ENCODE results near the gene PCDHB7. TPM values are rescaled to one million over a fixed set of nuclear protein-coding genes. Genes with fewer than 3 reads are reported as not detected.

The PCDHB7 gene
- total RNA-seq, 1 experiment from 2014 or later = 1.3 TPM

- ATAC-seq = peak; percentile 87
- POLR2A ChIA-PET = no interaction called here
- CTCF ChIA-PET = no interaction called here
- Histone ChIP-seq H3K4me1 (ENCODE audit: control insufficient read depth, insufficient read depth, low read length) (no peaks in the 10 kb centered on the region), H3K27ac (ENCODE audit: low read length) (no peak within 1 kb of the TSS), H3K36me3 (ENCODE audit: control insufficient read depth, insufficient read depth, low read length) (no peaks in the 10 kb centered on the region), H3K27me3 (ENCODE audit: control insufficient read depth, insufficient read depth, low read length) (no peaks in the 10 kb centered on the region), H3K9me3 (ENCODE audit: control insufficient read depth, insufficient read depth, low read depth, low read length) (no peaks in the 10 kb centered on the region), H3K4me3 (ENCODE audit: low read depth in 2 of 2, low read length in 2 of 2) (peak within 1 kb of the TSS; percentile 39 to 45)
- intact Hi-C loops (cut with micrococcal nuclease; ENCODE audit: unreplicated experiment) = no loop called here
- no TSS peak for BruUV-seq (replicated peaks)
- in situ Hi-C loops (cut with HindIII; ENCODE audit: low pct_unique_long_range_greater_than_20kb, low sequenced_read_pairs) = no loop called here
- DNase-seq (ENCODE audit: low read depth, low spot score) = no peak
- TF ChIP-seq, protein P1, sequence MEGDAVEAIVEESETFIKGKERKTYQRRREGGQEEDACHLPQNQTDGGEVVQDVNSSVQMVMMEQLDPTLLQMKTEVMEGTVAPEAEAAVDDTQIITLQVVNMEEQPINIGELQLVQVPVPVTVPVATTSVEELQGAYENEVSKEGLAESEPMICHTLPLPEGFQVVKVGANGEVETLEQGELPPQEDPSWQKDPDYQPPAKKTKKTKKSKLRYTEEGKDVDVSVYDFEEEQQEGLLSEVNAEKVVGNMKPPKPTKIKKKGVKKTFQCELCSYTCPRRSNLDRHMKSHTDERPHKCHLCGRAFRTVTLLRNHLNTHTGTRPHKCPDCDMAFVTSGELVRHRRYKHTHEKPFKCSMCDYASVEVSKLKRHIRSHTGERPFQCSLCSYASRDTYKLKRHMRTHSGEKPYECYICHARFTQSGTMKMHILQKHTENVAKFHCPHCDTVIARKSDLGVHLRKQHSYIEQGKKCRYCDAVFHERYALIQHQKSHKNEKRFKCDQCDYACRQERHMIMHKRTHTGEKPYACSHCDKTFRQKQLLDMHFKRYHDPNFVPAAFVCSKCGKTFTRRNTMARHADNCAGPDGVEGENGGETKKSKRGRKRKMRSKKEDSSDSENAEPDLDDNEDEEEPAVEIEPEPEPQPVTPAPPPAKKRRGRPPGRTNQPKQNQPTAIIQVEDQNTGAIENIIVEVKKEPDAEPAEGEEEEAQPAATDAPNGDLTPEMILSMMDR (IDR thresholded peaks at IDR 0.05) = peak; percentile 69
- TF ChIP-seq, protein P2, sequence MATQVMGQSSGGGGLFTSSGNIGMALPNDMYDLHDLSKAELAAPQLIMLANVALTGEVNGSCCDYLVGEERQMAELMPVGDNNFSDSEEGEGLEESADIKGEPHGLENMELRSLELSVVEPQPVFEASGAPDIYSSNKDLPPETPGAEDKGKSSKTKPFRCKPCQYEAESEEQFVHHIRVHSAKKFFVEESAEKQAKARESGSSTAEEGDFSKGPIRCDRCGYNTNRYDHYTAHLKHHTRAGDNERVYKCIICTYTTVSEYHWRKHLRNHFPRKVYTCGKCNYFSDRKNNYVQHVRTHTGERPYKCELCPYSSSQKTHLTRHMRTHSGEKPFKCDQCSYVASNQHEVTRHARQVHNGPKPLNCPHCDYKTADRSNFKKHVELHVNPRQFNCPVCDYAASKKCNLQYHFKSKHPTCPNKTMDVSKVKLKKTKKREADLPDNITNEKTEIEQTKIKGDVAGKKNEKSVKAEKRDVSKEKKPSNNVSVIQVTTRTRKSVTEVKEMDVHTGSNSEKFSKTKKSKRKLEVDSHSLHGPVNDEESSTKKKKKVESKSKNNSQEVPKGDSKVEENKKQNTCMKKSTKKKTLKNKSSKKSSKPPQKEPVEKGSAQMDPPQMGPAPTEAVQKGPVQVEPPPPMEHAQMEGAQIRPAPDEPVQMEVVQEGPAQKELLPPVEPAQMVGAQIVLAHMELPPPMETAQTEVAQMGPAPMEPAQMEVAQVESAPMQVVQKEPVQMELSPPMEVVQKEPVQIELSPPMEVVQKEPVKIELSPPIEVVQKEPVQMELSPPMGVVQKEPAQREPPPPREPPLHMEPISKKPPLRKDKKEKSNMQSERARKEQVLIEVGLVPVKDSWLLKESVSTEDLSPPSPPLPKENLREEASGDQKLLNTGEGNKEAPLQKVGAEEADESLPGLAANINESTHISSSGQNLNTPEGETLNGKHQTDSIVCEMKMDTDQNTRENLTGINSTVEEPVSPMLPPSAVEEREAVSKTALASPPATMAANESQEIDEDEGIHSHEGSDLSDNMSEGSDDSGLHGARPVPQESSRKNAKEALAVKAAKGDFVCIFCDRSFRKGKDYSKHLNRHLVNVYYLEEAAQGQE (IDR thresholded peaks at IDR 0.05; ENCODE audit: insufficient read depth in 1 of 2, low read depth in 2 of 2, low read length in 1 of 2) = no peak
Measured at GRCh38 chr5:141149812-141150211, 22.6 kb upstream of the PCDHB7 start, which contains the start of gene PCDHB6. TSS of gene PCDHB6 (plus strand) at chr5:141150057. CDS start at chr5:141150258, 201 bp downstream.

- no TSS peak for BruUV-seq (replicated peaks)
- H3K4me3 ChIP-seq (ENCODE audit: low read depth in 2 of 2, low read length in 2 of 2) = peak overlapping the region; percentile 39 to 45
- no peaks in the 10 kb centered on the region for H3K27me3 ChIP-seq (ENCODE audit: control insufficient read depth, insufficient read depth, low read length)
- H3K27ac ChIP-seq (ENCODE audit: low read length) = no peak overlapping the region
- intact Hi-C loops (cut with micrococcal nuclease; ENCODE audit: unreplicated experiment) (no loop called here), in situ Hi-C loops (cut with HindIII; ENCODE audit: low pct_unique_long_range_greater_than_20kb, low sequenced_read_pairs) (no loop called here)
- ChIA-PET POLR2A (no interaction called here), CTCF (interaction anchor here (0.6 kb wide), 1 partner anchor 55 kb away, joined by 3 read pairs; no protein-coding TSS in a partner anchor)
- no peaks in the 10 kb centered on the region for H3K9me3 ChIP-seq (ENCODE audit: control insufficient read depth, insufficient read depth, low read depth, low read length)
- 0 out of 2 replicates have a peak, but pooled peaks have one; percentile 66 for ATAC-seq
- TF ChIP-seq, protein P2 (IDR thresholded peaks at IDR 0.05; ENCODE audit: insufficient read depth in 1 of 2, low read depth in 2 of 2, low read length in 1 of 2) = no peak
- TF ChIP-seq POLR2AphosphoS5 (IDR thresholded peaks at IDR 0.05; ENCODE audit: low read depth, low read length) = no peak
- no peak for TF ChIP-seq TCF7L2 (IDR thresholded peaks at IDR 0.05; ENCODE audit: low read depth, low read length)
- TF ChIP-seq, protein P1 (IDR thresholded peaks at IDR 0.05) = no peak; the same call in 1 of the 2 replicates
- TF ChIP-seq SIN3A (IDR thresholded peaks at IDR 0.05; ENCODE audit: borderline replicate concordance, insufficient read depth, low read depth, low read length) = no peak
- H3K36me3 ChIP-seq (ENCODE audit: control insufficient read depth, insufficient read depth, low read length) = no peaks in the 10 kb centered on the region
- DNase-seq (ENCODE audit: low read depth, low spot score) = no peak
- peaks cover under 1% of the 10 kb centered on the region; the same call in 1 of the 2 replicates for H3K4me1 ChIP-seq (ENCODE audit: control insufficient read depth, insufficient read depth, low read length)
Measured at GRCh38 chr5:141150224-141150992, 22.0 kb upstream of the PCDHB7 start.

Measured in Panc1 (cell line).